ENCODE results near the gene CHD2.
"Not testable (repeated sequence)": the region's sequence is repeated elsewhere in the genome, so short reads cannot be mapped to it uniquely, and the experiment has no call there.

CHD2 gene

GRCh38 chr15:93052090-93052879, 152.2 kb downstream of the CHD2 start:
- DNase-seq: no peak

GRCh38 chr15:93055211-93055610, 155.1 kb downstream of the CHD2 start:
- no peak for DNase-seq

GRCh38 chr15:93056836-93057235, 156.7 kb downstream of the CHD2 start:
- no peak for DNase-seq

- DNase-seq: no peak
Measured at GRCh38 chr15:93057618-93058017, 157.5 kb downstream of the CHD2 start.

- no peak for DNase-seq
Measured at GRCh38 chr15:93058128-93058527, 158.0 kb downstream of the CHD2 start.

DNA sequence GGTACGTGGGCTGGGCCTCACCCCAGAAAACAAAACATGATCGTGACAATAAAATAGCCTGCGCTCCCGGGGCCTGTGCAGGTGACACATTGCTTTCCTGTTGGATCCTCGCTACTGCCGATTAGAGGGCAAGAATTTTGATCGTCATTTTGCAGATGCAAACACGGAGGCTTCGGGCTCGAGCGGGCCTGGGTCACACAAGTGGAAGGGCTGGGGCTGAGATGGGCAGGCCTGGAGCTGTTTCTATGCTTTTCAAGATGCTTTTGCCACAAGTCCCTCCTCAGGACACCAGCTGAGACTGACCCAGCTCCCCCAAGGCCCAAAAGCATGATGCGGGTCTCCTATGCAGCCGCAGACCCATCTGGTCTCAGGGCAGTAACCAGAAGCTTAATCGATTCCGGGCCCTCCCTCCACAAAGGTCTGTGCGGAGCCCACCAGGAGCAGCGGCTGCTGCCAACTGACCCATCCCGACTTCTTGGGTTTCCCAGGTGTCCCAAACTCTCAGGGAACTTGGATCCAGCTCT, 158.8 kb downstream of the CHD2 start:
- no peak for DNase-seq

DNA sequence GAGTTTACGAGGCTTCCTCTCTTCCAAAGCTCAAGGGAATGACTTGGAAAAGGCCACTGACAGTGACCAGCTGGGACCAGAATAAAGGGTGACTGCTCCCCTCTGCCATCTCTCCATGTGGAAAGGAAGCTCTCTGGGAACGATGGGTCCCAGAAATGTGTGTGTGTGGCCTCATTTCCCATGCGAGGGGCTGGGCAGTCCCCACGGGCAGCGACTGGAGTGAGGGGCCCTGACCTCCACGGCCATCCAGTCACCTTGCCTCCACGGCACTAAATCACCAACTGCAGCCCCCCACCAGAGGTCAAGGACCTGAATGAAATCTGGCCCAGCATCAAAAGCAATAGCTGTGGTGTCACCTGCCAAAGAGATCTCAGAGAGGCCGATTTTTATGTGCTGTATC, 159.3 kb downstream of the CHD2 start:
- DNase-seq: no peak

GRCh38 chr15:93060336-93061248, 160.5 kb downstream of the CHD2 start:
- no peak for DNase-seq

DNA sequence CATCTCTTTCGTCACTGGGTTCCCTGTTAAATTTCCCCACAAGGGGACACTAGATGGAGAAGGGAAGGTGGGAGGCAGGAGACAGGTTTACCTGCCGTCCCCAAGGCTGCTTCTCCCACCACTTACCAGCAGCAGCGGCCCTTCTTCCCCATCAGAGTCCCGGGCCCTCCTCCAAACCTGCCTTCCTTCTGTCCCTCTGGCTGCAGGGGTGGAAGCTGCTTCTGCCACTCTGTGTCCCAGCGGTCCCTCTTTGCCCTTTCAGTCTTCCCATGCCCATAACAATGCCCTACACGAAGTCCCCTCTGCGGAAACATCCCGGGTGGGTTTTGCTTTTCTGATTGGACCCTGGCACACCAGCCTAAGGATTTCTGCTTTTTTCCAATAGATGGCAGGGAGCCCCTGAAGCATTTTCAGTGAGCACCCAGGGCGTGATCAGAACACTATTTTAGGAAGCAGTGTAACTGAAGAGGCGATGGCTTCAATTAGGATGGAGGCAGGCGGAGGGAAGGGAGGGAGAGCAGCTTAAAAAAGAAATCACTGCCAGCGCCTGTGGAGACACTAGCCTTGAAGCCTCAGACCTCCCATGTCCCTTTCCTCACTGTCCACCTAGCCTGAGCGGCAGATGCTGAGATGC, 162.6 kb downstream of the CHD2 start:
- DNase-seq: not testable (repeated sequence)

DNA sequence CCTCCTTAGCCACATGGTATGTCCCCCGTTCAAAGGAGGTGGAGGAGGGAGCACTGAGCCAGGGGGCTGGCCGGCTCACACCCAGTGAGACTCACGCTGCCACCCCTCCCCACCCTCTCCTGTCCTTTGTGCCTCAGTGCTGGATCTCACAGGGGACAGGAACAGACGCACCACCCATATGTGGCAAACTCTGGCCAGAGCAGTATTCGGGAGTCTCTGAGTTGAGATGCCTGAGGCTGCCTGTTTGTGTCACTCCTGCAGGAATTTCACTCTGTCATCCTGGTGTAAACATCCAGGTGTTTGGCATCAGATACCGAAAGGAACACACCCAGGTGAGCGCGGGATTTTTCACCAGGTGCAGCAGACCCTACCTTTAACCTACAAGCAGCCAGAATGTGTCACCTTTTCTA, 163.1 kb downstream of the CHD2 start:
- no peak for DNase-seq

GRCh38 chr15:93063796-93064690, 163.9 kb downstream of the CHD2 start:
- no peak for DNase-seq

DNA sequence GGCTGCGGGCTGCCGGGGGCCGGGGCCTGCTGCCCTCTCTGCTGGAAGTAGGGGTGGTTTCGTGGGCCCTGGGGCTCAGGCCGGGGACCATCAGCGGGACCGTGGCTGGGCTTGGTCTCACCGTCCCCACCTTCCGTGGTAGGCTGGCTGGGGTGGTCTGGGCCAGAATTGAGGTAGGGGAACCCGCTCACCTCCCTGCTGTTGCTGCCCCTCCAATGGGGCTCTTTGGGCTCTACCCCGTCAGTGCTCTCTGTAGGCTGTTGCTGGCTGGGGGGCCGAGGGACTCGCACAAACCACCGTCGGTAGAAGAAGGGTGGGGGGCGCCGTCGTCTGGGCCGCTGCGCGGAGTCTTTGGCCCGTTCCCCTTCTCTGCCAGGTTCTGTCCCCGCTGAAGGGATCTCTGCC, 165.5 kb downstream of the CHD2 start:
- no peak for DNase-seq

GRCh38 chr15:93066224-93066681, 166.1 kb downstream of the CHD2 start:
- no peak for DNase-seq

DNA sequence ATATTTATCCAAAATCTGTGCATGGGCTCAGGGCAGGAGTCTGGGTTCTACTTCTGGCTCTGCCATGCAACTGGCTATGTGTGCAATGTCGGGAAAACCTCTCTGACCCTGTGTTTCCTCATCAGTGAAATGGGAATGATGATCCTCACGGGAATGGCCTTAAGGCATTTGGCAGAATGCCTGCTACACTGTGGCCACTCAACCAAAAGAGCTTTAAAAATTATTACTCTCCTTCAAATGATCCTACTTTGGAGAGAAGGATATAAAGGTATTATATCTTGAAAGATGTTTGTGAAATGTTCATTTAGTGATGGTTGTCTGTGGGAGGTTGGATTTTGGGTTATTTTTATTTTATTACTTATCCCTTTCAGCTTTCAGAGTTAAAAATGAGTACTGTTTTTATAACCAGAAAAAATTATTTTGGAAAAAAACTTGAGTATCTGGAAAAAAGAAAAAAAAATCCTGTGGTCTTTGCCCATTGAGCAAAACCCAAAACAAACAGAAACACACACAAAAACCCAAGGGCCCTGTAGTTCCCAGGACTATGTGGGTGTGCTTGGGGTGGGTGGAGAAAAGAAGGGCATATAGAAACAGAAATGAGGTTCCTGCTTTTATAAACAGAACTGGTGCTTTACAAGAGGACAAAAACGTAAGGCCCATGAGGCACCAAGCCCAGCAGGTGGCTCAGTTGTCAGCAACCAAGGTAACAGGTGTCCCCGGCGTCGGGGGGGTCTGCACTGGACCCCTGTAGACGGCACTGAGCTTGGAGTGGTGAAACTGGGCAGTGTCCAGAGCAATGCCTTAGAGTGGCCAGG, 166.9 kb downstream of the CHD2 start:
- no peak for DNase-seq

- DNase-seq: no peak
Measured at GRCh38 chr15:93067649-93068085, 167.5 kb downstream of the CHD2 start.

- DNase-seq: no peak
Measured at GRCh38 chr15:93068581-93069199, 168.6 kb downstream of the CHD2 start.

- no peak for DNase-seq
Measured at GRCh38 chr15:93070132-93070531, 170.0 kb downstream of the CHD2 start.

GRCh38 chr15:93070551-93071296, 170.6 kb downstream of the CHD2 start:
- no peak for DNase-seq

GRCh38 chr15:93071469-93071936, 171.4 kb downstream of the CHD2 start:
- no peak for DNase-seq

GRCh38 chr15:93072011-93072410, 171.9 kb downstream of the CHD2 start:
- no peak for DNase-seq
